GM18907 (cell line): ENCODE results near the gene FAN1.
"Not testable (repeated sequence)": the region's sequence is repeated elsewhere in the genome, so short reads cannot be mapped to it uniquely, and the experiment has no call there.

Source experiments
- ATAC-seq: cut with Tn5 transposase; IDR thresholded peaks from one replicate; pipeline ENCODE4 v1.9.1; 2021; ENCODE audit warnings: mild to moderate bottlenecking, moderate library complexity; ENCODE audit not compliant: unreplicated experiment

Gene FAN1

GRCh38 chr15:30903497-30904187 lies at the start of gene FAN1:
TSS of gene FAN1 (plus strand) at chr15:30903915. CDS start at chr15:30904664, 749 bp downstream.
- peak; percentile 92 for ATAC-seq

- ATAC-seq, result no peak
These were observed 44.4 kb upstream of the FAN1 start for GRCh38 chr15:30859091-30859874.

- ATAC-seq, result no peak
These were observed 38.5 kb upstream of the FAN1 start for GRCh38 chr15:30865257-30865656.

GRCh38 chr15:30870681-30871080 lies 33.0 kb upstream of the FAN1 start:
- no peak for ATAC-seq

GRCh38 chr15:30872341-30872748 lies 31.4 kb upstream of the FAN1 start:
- no peak for ATAC-seq

- no peak for ATAC-seq
These were observed 26.6 kb upstream of the FAN1 start for GRCh38 chr15:30877070-30877469.

- no peak for ATAC-seq
These were observed 25.2 kb upstream of the FAN1 start for GRCh38 chr15:30878515-30878914.

GRCh38 chr15:30882849-30883433 lies 20.8 kb upstream of the FAN1 start:
- no peak for ATAC-seq

- ATAC-seq, result not testable (repeated sequence)
These were observed 20.0 kb upstream of the FAN1 start for GRCh38 chr15:30883666-30884065.

- no peak for ATAC-seq
These were observed 17.9 kb upstream of the FAN1 start for GRCh38 chr15:30885814-30886213.

- no peak for ATAC-seq
These were observed 14.5 kb upstream of the FAN1 start for GRCh38 chr15:30889196-30889595.

- no peak for ATAC-seq
These were observed 8.1 kb upstream of the FAN1 start for GRCh38 chr15:30895461-30896210.

GRCh38 chr15:30896211-30896606 lies 7.5 kb upstream of the FAN1 start:
- no peak for ATAC-seq

- ATAC-seq, result no peak
These were observed 1.8 kb upstream of the FAN1 start for GRCh38 chr15:30901889-30902288.

GRCh38 chr15:30904812-30905211 lies 1.1 kb downstream of the FAN1 start:
- no peak for ATAC-seq

- no peak for ATAC-seq
These were observed 2.1 kb downstream of the FAN1 start for GRCh38 chr15:30905821-30906220.

GRCh38 chr15:30906366-30906765 lies 2.7 kb downstream of the FAN1 start:
- ATAC-seq, result no peak

GRCh38 chr15:30913761-30914160 lies 10.0 kb downstream of the FAN1 start:
- no peak for ATAC-seq

- no peak for ATAC-seq
These were observed 13.3 kb downstream of the FAN1 start for GRCh38 chr15:30917013-30917412.

GRCh38 chr15:30917675-30918074 lies 14.0 kb downstream of the FAN1 start:
- no peak for ATAC-seq

- ATAC-seq, result no peak
These were observed 14.7 kb downstream of the FAN1 start for GRCh38 chr15:30918366-30918765.
